CD14-positive monocyte (primary cell): ENCODE measurements around the gene PCDHGB7. TPM values are rescaled to one million over a fixed set of nuclear protein-coding genes. Genes with fewer than 3 reads are reported as not detected.
"Not testable (repeated sequence)": the region's sequence is repeated elsewhere in the genome, so short reads cannot be mapped to it uniquely, and the experiment has no call there.

Source experiments
- DNase-seq, 3 donors: peaks; one replicate each; pipeline ENCODE4 v3.0.0-alpha.2; 2011 to 2022
- H2AFZ ChIP-seq: 2 replicates; pipeline ENCODE4 v1.6.0; 2012; ENCODE audit warnings: mild to moderate bottlenecking, low read depth, low read length, inconsistent platforms; ENCODE audit not compliant: insufficient read depth, poor library complexity, severe bottlenecking
- H3K27ac ChIP-seq, 2 donors: 1 replicate in 1 of 2; 2 replicates in 1 of 2; pipeline ENCODE4 v1.5.1; 2012 to 2013; ENCODE audit warnings: low read length in 2 of 2, control low read depth in 1 of 2, inconsistent platforms in 1 of 2, low read depth in 1 of 2, mild to moderate bottlenecking in 1 of 2
- H3K27me3 ChIP-seq, 2 donors: one replicate each; pipeline versions ENCODE4 v1.6.0 to v1.6.1; 2011 to 2013; ENCODE audit warnings: low read length in 2 of 2; ENCODE audit not compliant: control insufficient read depth in 2 of 2, insufficient read depth in 2 of 2
- H3K36me3 ChIP-seq, 2 donors: replicated peaks in 1 of 2; 1 replicate in 1 of 2; 2 replicates in 1 of 2; pipeline versions ENCODE4 v1.5.1 to v1.6.1; 2012 to 2013; ENCODE audit warnings: low read length in 2 of 2, control low read depth in 1 of 2, inconsistent platforms in 1 of 2, mild to moderate bottlenecking in 1 of 2; ENCODE audit not compliant: insufficient read depth in 2 of 2, control insufficient read depth in 1 of 2
- H3K4me1 ChIP-seq, 2 donors: 1 replicate in 1 of 2; 2 replicates in 1 of 2; pipeline versions ENCODE4 v1.5.1 to v1.6.1; 2012 to 2013; ENCODE audit warnings: low read length in 2 of 2, control low read depth in 1 of 2, inconsistent platforms in 1 of 2, mild to moderate bottlenecking in 1 of 2, moderate library complexity in 1 of 2; ENCODE audit not compliant: insufficient read depth in 2 of 2, control insufficient read depth in 1 of 2
- H3K4me2 ChIP-seq: replicated peaks from 2 replicates; pipeline ENCODE3; 2012; ENCODE audit warnings: low read length, moderate library complexity, mild to moderate bottlenecking; ENCODE audit not compliant: poor library complexity, severe bottlenecking; ENCODE audit errors: extremely low read depth
- H3K4me3 ChIP-seq, 3 experiments: fragments of 200-600 bp in 1 of 3; sonication (generic) in 1 of 3; replicated peaks in 1 of 3; 1 replicate in 2 of 3; 2 replicates in 1 of 3; pipeline ENCODE4 v1.5.1; 2011 to 2013; ENCODE audit warnings: low read length in 3 of 3, mild to moderate bottlenecking in 3 of 3, control low read depth in 2 of 3, low read depth in 2 of 3, inconsistent platforms in 1 of 3, moderate library complexity in 1 of 3
- H3K79me2 ChIP-seq: 2 replicates; pipeline ENCODE4 v1.6.0; 2012; ENCODE audit warnings: mild to moderate bottlenecking, control low read depth, inconsistent platforms, low read length, moderate library complexity; ENCODE audit not compliant: insufficient read depth
- H3K9ac ChIP-seq: 2 replicates; pipeline ENCODE4 v1.6.0; 2017; ENCODE audit warnings: low read length, mild to moderate bottlenecking; ENCODE audit not compliant: insufficient read depth, poor library complexity, severe bottlenecking
- H3K9me3 ChIP-seq, 2 donors: replicated peaks in 1 of 2; 1 replicate in 1 of 2; 2 replicates in 1 of 2; pipeline versions ENCODE4 v1.5.1 to v1.6.1; 2012 to 2013; ENCODE audit warnings: low read length in 2 of 2, control low read depth in 1 of 2; ENCODE audit not compliant: control insufficient read depth in 1 of 2, insufficient read depth in 1 of 2
- H4K20me1 ChIP-seq: 2 replicates; pipeline ENCODE4 v1.6.0; 2012; ENCODE audit warnings: mild to moderate bottlenecking, low read length, control low read depth, moderate library complexity; ENCODE audit not compliant: insufficient read depth
- H3K27ac Mint-ChIP-seq, 7 donors: one replicate each; pipeline ENCODE4 v1.8.0; 2020; ENCODE audit warnings: mild to moderate bottlenecking in 7 of 7, mixed read lengths in 7 of 7, moderate library complexity in 6 of 7, inconsistent platforms in 2 of 7
- H3K27me3 Mint-ChIP-seq, 3 donors: one replicate each; pipeline ENCODE4 v1.8.0; 2021 to 2022; ENCODE audit warnings: low read depth in 3 of 3, mild to moderate bottlenecking in 3 of 3, mixed read lengths in 3 of 3, moderate library complexity in 3 of 3, inconsistent platforms in 1 of 3
- H3K36me3 Mint-ChIP-seq, 2 donors: one replicate each; pipeline ENCODE4 v1.8.0; 2020; ENCODE audit warnings: mixed read lengths in 2 of 2, inconsistent platforms in 1 of 2, mild to moderate bottlenecking in 1 of 2
- H3K4me1 Mint-ChIP-seq: one replicate; pipeline ENCODE4 v1.8.0; 2020; ENCODE audit warnings: mild to moderate bottlenecking, mixed read lengths
- H3K4me3 Mint-ChIP-seq, 2 donors: one replicate each; pipeline ENCODE4 v1.8.0; 2020; ENCODE audit warnings: mild to moderate bottlenecking in 2 of 2, mixed read lengths in 2 of 2, moderate library complexity in 1 of 2
- H3K9me3 Mint-ChIP-seq, 7 donors: one replicate each; pipeline ENCODE4 v1.8.0; 2020 to 2022; ENCODE audit warnings: mixed read lengths in 7 of 7, mild to moderate bottlenecking in 6 of 7, moderate library complexity in 6 of 7, inconsistent platforms in 2 of 7
- CTCF ChIP-seq: fragments of 200-600 bp; IDR thresholded peaks from one replicate; pipeline ENCODE4 v1.8.0; 2022; ENCODE audit warnings: antibody characterized with exemption, mild to moderate bottlenecking
- WGBS: methylation state at CpG from one replicate; pipeline ENCODE4 v1.1.5; 2013; ENCODE audit warnings: missing lambda C conversion rate; ENCODE audit not compliant: insufficient coverage; 5-methylcytosine and 5-hydroxymethylcytosine counted together
- intact Hi-C, 2 donors: fragments of 100-400 bp; cut with micrococcal nuclease; formaldehyde crosslinking; loops; one replicate each; pipeline versions ENCODE4 v1.15.0 to v1.15.1; 2023
- polyA plus RNA-seq, 3 donors: library from polyadenylated mRNA; depleted of rRNA in 1 of 3; unstranded in 2 of 3; stranded (reverse) in 1 of 3; fragments of 300-500 nt in 2 of 3; fragments of >200 nt in 1 of 3; fragmentation: Illumina TruSeq in 2 of 3; gene quantifications; 1 replicate in 2 of 3; 2 replicates in 1 of 3; pipeline ENCODE4 v1.2.3, GENCODE V29; 2012 to 2021

Gene PCDHGB7
- polyA plus RNA-seq, 3 donors, result 0.04 TPM; not detected in 2

GRCh38 chr5:141413540-141414069, 3.9 kb upstream of the PCDHGB7 start:
- Histone ChIP-seq H3K79me2 (no peaks in the 10 kb centered on the region), H3K27ac (no peak overlapping the region), H3K4me3 (peak overlapping the region in 1 of 3 experiments; percentile 73), H3K36me3 (no peaks in the 10 kb centered on the region), H3K4me2 (peak overlapping the region; percentile 73), H4K20me1 (no peaks in the 10 kb centered on the region), H2AFZ (peak overlapping the region; percentile 75), H3K9ac (no peak overlapping the region), H3K4me1 (peaks cover 22% of the 10 kb centered on the region in 2 donors), H3K27me3 (peaks cover 74 to 100% of the 10 kb centered on the region in 2 donors), H3K9me3 (peaks cover 27 to 54% of the 10 kb centered on the region in 2 donors)
- H3K36me3 Mint-ChIP-seq, result peaks cover 13 to 25% of the 10 kb centered on the region in 2 donors
- intact Hi-C loops, result loop anchor here (5.0 kb wide), 2 partner anchors 109 to 149 kb away; no protein-coding TSS in a partner anchor
- no peak for TF ChIP-seq CTCF
- peak overlapping the region; percentile 80 to 88 for H3K4me3 Mint-ChIP-seq
- no peak for DNase-seq
- peaks cover 79 to 86% (median 84%) of the 10 kb centered on the region in 3 donors for H3K27me3 Mint-ChIP-seq
- peaks cover 21 to 64% (median 49%) of the 10 kb centered on the region in 7 donors for H3K9me3 Mint-ChIP-seq
- 22% methylated on average over 21 of the region's 25 CpGs for WGBS
- H3K4me1 Mint-ChIP-seq, result peaks cover 28% of the 10 kb centered on the region
- H3K27ac Mint-ChIP-seq, result no peak overlapping the region

- not testable (repeated sequence) for H3K79me2 ChIP-seq, H3K9ac ChIP-seq, H4K20me1 ChIP-seq, H2AFZ ChIP-seq, H3K27ac Mint-ChIP-seq, H3K4me2 ChIP-seq, H3K4me3 ChIP-seq, H3K36me3 ChIP-seq, DNase-seq, H3K27ac ChIP-seq
- Mint-ChIP-seq H3K4me3 (peak overlapping the region in 1 of 2 donors; percentile 80), H3K27me3 (peaks cover 78 to 86% (median 84%) of the 10 kb centered on the region in 3 donors), H3K9me3 (peaks cover 19 to 64% (median 49%) of the 10 kb centered on the region in 7 donors), H3K4me1 (peaks cover 31% of the 10 kb centered on the region), H3K36me3 (peaks cover 13 to 24% of the 10 kb centered on the region in 2 donors)
- WGBS, result 37% methylated on average over 31 of the region's 46 CpGs
- H3K9me3 ChIP-seq, result peaks cover 28 to 54% of the 10 kb centered on the region in 2 donors
- peaks cover 22% of the 10 kb centered on the region in 2 donors for H3K4me1 ChIP-seq
- peaks cover 70 to 100% of the 10 kb centered on the region in 2 donors for H3K27me3 ChIP-seq
- intact Hi-C loops, result loop anchor here (5.0 kb wide), 2 partner anchors 108 to 148 kb away; no protein-coding TSS in a partner anchor
Observed at GRCh38 chr5:141414548-141415274, 2.8 kb upstream of the PCDHGB7 start.

GRCh38 chr5:141415275-141415618, 2.2 kb upstream of the PCDHGB7 start:
- not testable (repeated sequence) for H3K4me2 ChIP-seq, H3K9ac ChIP-seq, DNase-seq, H3K79me2 ChIP-seq, H3K27ac ChIP-seq, H3K4me3 ChIP-seq, H3K36me3 ChIP-seq, H2AFZ ChIP-seq, H4K20me1 ChIP-seq, H3K27ac Mint-ChIP-seq
- peaks cover 72 to 100% of the 10 kb centered on the region in 2 donors for H3K27me3 ChIP-seq
- H3K4me1 ChIP-seq, result peaks cover 22% of the 10 kb centered on the region in 2 donors
- Mint-ChIP-seq H3K27me3 (peaks cover 78 to 84% (median 83%) of the 10 kb centered on the region in 3 donors), H3K4me3 (peak overlapping the region in 1 of 2 donors; percentile 80), H3K9me3 (peaks cover 15 to 61% (median 46%) of the 10 kb centered on the region in 7 donors), H3K36me3 (peaks cover 16 to 27% of the 10 kb centered on the region in 2 donors), H3K4me1 (peaks cover 31% of the 10 kb centered on the region)
- intact Hi-C loops, result loop anchor here in 1 of 2 donors (5.0 kb wide), 1 partner anchor 107 kb away; no protein-coding TSS in a partner anchor
- 27% methylated on average over 20 of the region's 24 CpGs for WGBS
- peaks cover 25 to 54% of the 10 kb centered on the region in 2 donors for H3K9me3 ChIP-seq
